ENCODE measurements around the gene DIPK1B.

DNA sequence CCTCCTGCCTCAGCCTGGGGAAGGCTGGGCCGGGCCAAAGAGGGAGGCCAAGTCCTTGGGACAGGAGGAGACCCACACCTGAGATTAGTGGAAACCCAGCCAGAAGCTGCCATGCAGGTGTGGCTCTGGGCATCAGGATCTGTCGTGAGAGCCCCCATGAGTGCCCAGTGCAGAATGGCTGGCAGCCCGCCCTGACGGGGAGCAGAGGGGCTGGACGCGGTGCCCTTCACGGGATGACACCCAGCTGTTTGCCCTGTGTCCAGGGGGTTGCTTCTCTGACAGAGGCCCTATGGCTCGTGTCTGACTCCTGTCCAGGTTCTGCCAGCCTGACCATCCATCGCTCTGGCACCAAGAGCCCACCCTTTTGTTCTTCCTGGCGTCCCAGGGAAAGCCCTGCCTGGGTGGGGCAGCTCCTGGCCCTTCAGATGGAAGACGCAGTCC, 8.5 kb downstream of the DIPK1B start:
- no peak for TF ChIP-seq POLR2A (IDR thresholded peaks at IDR 0.05)
- TF ChIP-seq, protein P1, sequence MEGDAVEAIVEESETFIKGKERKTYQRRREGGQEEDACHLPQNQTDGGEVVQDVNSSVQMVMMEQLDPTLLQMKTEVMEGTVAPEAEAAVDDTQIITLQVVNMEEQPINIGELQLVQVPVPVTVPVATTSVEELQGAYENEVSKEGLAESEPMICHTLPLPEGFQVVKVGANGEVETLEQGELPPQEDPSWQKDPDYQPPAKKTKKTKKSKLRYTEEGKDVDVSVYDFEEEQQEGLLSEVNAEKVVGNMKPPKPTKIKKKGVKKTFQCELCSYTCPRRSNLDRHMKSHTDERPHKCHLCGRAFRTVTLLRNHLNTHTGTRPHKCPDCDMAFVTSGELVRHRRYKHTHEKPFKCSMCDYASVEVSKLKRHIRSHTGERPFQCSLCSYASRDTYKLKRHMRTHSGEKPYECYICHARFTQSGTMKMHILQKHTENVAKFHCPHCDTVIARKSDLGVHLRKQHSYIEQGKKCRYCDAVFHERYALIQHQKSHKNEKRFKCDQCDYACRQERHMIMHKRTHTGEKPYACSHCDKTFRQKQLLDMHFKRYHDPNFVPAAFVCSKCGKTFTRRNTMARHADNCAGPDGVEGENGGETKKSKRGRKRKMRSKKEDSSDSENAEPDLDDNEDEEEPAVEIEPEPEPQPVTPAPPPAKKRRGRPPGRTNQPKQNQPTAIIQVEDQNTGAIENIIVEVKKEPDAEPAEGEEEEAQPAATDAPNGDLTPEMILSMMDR (IDR thresholded peaks at IDR 0.05): no peak
- TF ChIP-seq POLR2AphosphoS5 (IDR thresholded peaks at IDR 0.05): no peak
